Activated CD8-positive, alpha-beta memory T cell treated with anti-CD3 and anti-CD28 coated beads, Interleukin-2, amount 10 ng/mL, durations not matched to agents 7 days and 5 days (primary cell): ENCODE measurements around the gene CCDC141. TPM values are rescaled to one million over a fixed set of nuclear protein-coding genes. Genes with fewer than 3 reads are reported as not detected.

Experiments used
- ATAC-seq: fragments of 150-1000 bp; cut with Tn5 transposase; one replicate; pipeline ENCODE4 v1.10.0; 2021; ENCODE audit warnings: moderate library complexity
- CTCF ChIA-PET: fragments of 350-600 bp; sonication (Branson Sonifier 250); formaldehyde crosslinking; loops from one replicate; lab custom pipeline; 2021; ENCODE audit warnings: antibody characterized with exemption; lab: Charles Lee
- DNase-seq: peaks from one replicate; pipeline ENCODE4 v3.0.0-alpha.2; 2020
- H3K27ac Mint-ChIP-seq: one replicate; pipeline ENCODE4 v1.8.0; 2021; ENCODE audit warnings: mild to moderate bottlenecking, mixed read lengths
- H3K27me3 Mint-ChIP-seq: one replicate; pipeline ENCODE4 v1.8.0; 2021; ENCODE audit warnings: mixed read lengths
- H3K36me3 Mint-ChIP-seq: one replicate; pipeline ENCODE4 v1.8.0; 2021; ENCODE audit warnings: mild to moderate bottlenecking, mixed read lengths
- H3K4me1 Mint-ChIP-seq: one replicate; pipeline ENCODE4 v1.8.0; 2021; ENCODE audit warnings: mixed read lengths
- H3K4me3 Mint-ChIP-seq: one replicate; pipeline ENCODE4 v1.8.0; 2021; ENCODE audit warnings: mild to moderate bottlenecking, moderate library complexity, mixed read lengths
- H3K9me3 Mint-ChIP-seq: one replicate; pipeline ENCODE4 v1.8.0; 2022; ENCODE audit warnings: low read depth, mixed read lengths
- total RNA-seq, 2 experiments: library from RNA; stranded (reverse); gene quantifications; one replicate each; pipeline ENCODE4 v1.2.3, GENCODE V29; 2021

CCDC141 gene
- total RNA-seq, 2 experiments from 2014 or later: 8.8 to 12.5 TPM

DNA sequence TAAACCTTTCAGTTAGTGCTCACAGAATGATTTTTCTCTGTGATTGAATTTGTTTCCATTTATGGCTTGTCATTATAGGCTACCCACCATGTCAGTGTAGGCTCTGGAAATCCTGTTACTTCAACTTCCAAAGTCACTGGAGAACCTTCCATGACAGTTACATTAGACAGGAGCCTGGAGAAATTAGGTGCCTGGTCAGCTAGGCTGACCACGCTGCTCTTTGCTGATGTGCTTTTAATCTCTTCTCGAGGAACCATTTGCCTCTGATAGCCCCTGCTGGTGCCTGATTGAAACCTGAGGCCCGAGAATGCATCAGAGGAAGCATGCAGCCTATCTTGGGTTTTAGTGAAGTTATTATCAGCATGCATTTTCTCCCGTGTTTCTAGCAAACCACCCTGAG, 213.1 kb downstream of the CCDC141 start:
- DNase-seq: no peak
- no peaks in the 10 kb centered on the region for H3K9me3 Mint-ChIP-seq
- no peaks in the 10 kb centered on the region for H3K4me1 Mint-ChIP-seq
- no peaks in the 10 kb centered on the region for H3K36me3 Mint-ChIP-seq
- H3K27ac Mint-ChIP-seq: no peak overlapping the region
- no peak for ATAC-seq
- H3K4me3 Mint-ChIP-seq: no peak overlapping the region
- CTCF ChIA-PET: no interaction called here
- no peaks in the 10 kb centered on the region for H3K27me3 Mint-ChIP-seq

DNA sequence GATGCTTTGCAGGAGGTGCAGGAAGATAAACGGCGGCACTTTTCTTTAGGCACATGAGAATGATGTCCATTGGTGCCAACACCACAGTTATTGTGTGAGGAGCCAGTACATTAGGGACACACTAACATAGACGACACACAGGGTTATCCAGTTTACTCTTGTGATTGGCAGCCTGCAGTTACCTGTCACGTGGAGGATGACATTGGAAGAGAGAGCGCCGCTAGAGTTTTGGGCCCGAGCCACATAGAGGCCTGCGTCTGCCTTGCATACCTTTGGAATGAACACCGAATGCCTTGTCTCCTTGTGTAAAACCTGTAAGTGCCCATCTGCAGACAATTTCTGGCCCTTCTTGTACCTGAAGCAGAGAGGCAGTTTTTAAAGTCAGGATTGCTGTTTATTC, 215.9 kb downstream of the CCDC141 start:
- CTCF ChIA-PET: no interaction called here
- DNase-seq: no peak
- Mint-ChIP-seq H3K36me3 (no peaks in the 10 kb centered on the region), H3K27me3 (no peaks in the 10 kb centered on the region), H3K4me3 (no peak overlapping the region), H3K27ac (no peak overlapping the region), H3K9me3 (no peaks in the 10 kb centered on the region), H3K4me1 (peaks cover 2% of the 10 kb centered on the region)
- ATAC-seq: no peak

DNA sequence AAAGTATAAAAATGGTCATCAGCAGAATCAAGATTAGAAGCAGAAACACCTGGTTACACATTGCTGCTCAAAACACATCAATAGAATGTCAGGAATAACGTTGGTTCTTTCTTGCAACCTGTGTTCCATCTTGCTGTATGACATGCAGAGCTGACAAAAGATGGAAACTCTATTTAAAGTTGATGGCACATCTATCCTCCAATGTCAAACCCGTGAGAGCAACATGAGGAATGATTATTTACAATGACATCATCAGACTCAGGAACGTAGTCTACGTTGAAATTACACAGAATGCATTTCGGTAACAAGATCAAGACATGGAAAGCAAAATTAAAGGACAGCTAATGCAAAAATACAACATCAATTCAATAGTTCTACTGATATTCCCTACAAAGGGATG, 216.6 kb downstream of the CCDC141 start:
- H3K36me3 Mint-ChIP-seq: no peaks in the 10 kb centered on the region
- no peaks in the 10 kb centered on the region for H3K27me3 Mint-ChIP-seq
- CTCF ChIA-PET: no interaction called here
- no peak overlapping the region for H3K27ac Mint-ChIP-seq
- H3K4me3 Mint-ChIP-seq: no peak overlapping the region
- ATAC-seq (no peak), DNase-seq (no peak)
- peaks cover 3% of the 10 kb centered on the region for H3K4me1 Mint-ChIP-seq
- H3K9me3 Mint-ChIP-seq: no peaks in the 10 kb centered on the region

DNA sequence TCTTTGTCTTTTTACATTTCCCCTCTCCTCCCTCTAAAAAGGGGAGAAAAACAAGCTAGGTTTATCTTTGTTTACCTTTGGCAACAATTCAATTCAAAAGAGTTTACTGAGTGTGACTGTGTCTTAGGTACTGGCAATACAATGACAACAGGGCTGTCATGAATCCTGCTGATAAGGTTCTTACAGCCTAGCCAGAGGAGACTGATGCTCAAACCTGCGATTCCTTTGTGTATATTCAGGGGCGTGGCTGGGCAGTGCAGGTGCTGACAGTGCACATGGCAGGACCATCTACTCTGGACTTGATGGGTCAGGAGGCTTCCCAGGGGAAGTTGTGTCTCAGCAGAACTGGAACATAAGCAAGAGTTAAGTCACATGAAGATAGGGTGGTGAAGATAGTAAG, 219.5 kb downstream of the CCDC141 start:
- ATAC-seq (no peak), DNase-seq (no peak)
- CTCF ChIA-PET: interaction anchor here (1.2 kb wide), 1 partner anchor 26 kb away, joined by 3 read pairs; no protein-coding TSS in a partner anchor
- H3K27me3 Mint-ChIP-seq: no peaks in the 10 kb centered on the region
- peaks cover 3% of the 10 kb centered on the region for H3K4me1 Mint-ChIP-seq
- H3K4me3 Mint-ChIP-seq: no peak overlapping the region
- no peak overlapping the region for H3K27ac Mint-ChIP-seq
- H3K9me3 Mint-ChIP-seq: no peaks in the 10 kb centered on the region
- peaks cover 1% of the 10 kb centered on the region for H3K36me3 Mint-ChIP-seq

DNA sequence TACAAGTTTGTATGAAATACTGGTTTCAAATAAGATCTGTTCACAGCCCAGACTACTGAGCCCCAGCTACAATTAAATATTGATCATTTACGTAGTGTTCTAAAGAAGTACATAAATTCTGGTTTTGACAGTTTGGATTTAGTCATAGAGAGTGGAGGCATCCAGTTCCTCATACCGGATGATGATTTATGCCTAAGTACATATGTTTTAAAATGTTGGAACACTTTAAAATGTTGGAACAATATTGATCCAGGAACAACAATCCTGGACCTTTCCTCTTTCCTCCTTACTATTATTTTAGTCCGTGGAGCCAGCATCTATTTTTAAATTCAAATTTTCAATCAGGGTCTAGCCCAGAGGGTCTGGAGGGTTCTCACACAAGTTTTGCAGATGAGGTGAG, 220.0 kb downstream of the CCDC141 start:
- no peaks in the 10 kb centered on the region for H3K27me3 Mint-ChIP-seq
- no peaks in the 10 kb centered on the region for H3K9me3 Mint-ChIP-seq
- no peak overlapping the region for H3K4me3 Mint-ChIP-seq
- DNase-seq (no peak), ATAC-seq (no peak)
- peaks cover 1% of the 10 kb centered on the region for H3K36me3 Mint-ChIP-seq
- peaks cover 3% of the 10 kb centered on the region for H3K4me1 Mint-ChIP-seq
- no peak overlapping the region for H3K27ac Mint-ChIP-seq
- CTCF ChIA-PET: interaction anchor here (0.6 kb wide), 1 partner anchor 391 kb away, joined by 5 read pairs; no protein-coding TSS in a partner anchor

DNA sequence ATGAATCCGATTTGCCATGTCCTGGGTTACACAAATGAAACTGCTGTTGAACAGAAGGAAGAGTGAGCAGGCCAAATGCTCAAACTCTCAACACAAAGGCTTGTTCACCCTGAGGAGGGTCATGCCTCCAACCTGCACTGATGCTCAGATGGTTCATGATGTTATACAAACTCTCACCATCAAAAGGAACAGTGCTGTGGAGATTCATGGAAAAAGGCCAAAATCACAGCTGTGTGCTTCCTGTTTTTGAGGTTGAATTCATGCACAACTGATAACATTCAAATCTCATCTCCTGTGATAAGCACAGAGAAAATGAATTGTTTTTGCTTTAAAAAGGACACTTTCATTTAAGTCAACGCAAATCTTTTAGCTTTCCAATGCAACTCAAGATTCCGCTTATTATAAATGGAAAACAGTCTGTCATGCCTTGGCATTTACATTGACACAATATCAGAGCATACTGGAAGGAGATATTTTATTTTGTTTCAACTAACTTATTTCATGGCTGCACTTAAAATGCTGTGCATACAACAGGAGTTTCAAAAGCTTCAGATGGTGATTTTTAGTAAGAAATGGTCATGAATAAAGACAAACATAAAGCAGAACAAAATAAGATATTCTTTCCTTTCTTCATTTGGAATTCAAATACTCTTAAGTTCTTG, 220.5 kb downstream of the CCDC141 start:
- Mint-ChIP-seq H3K4me1 (peaks cover 3% of the 10 kb centered on the region), H3K9me3 (no peaks in the 10 kb centered on the region), H3K27ac (no peak overlapping the region), H3K36me3 (peaks cover 1% of the 10 kb centered on the region), H3K27me3 (no peaks in the 10 kb centered on the region), H3K4me3 (no peak overlapping the region)
- no peak for DNase-seq
- ATAC-seq: no peak
- CTCF ChIA-PET: interaction anchor here (0.6 kb wide), 1 partner anchor 392 kb away, joined by 5 read pairs; no protein-coding TSS in a partner anchor

DNA sequence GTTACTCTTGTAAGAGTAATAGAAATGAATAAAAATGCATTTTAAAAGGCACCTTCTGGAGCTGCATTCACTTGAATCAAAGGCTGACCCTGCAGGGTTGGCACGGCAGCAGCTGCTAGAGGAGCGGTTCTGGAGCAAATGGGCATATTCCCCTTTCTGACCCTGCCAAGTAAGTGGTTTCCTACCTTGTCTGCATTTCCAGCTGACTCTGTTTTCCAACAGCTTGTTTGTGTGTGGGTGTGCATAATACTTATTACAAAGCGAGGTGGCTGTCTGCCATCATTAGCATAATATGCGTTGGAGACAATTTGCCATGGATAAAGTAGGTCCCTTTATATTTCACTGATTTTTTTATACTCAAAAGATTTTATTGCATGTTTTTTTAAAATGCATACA, 221.5 kb downstream of the CCDC141 start:
- ATAC-seq: no peak
- H3K9me3 Mint-ChIP-seq: no peaks in the 10 kb centered on the region

DNA sequence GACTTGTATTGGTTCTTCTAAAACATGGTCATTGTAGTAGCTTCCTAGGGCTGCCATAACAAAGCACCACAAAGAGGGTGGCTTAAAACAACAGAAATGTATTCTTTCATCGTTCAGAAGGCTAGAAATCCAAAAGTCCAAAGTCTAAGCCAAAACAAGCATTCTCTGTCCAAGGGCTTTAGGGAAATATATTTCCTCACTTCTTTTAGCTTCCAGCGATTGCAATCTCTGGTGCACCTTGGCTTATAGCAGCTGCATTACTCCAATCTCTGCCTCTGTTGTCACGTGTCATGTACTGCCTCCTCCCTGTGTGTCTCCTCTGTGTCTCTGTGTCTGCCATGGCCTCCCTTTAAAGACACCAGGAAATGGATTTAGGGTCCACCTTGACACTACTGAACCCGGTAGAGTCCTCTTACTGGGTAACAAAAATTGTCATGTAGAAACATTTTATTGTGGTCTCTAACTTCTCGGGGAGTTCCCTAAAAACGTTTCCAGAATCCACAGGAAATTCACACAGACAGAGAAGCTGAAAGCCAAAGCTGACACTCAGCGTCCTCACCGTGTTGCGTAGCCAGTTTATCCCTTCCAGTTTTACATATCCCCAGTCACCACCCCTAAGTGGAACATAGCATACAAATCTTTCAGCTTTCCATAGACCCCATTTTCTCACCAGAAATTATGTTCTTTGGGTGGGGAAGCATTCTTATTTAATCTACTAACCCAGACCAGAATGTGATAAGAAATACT, 222.0 kb downstream of the CCDC141 start:
- no peaks in the 10 kb centered on the region for H3K9me3 Mint-ChIP-seq
- H3K27ac Mint-ChIP-seq: no peak overlapping the region
- CTCF ChIA-PET: no interaction called here
- no peak overlapping the region for H3K4me3 Mint-ChIP-seq
- ATAC-seq (no peak), DNase-seq (no peak)
- H3K36me3 Mint-ChIP-seq: peaks cover 1% of the 10 kb centered on the region
- H3K4me1 Mint-ChIP-seq: peaks cover 3% of the 10 kb centered on the region
- H3K27me3 Mint-ChIP-seq: no peaks in the 10 kb centered on the region

More for the DNA sequence above, 221.5 kb downstream of the CCDC141 start:
- Mint-ChIP-seq H3K36me3 (peaks cover 1% of the 10 kb centered on the region), H3K27ac (no peak overlapping the region), H3K27me3 (no peaks in the 10 kb centered on the region), H3K4me3 (no peak overlapping the region), H3K4me1 (peaks cover 3% of the 10 kb centered on the region)
- CTCF ChIA-PET: no interaction called here
- no peak for DNase-seq

DNA sequence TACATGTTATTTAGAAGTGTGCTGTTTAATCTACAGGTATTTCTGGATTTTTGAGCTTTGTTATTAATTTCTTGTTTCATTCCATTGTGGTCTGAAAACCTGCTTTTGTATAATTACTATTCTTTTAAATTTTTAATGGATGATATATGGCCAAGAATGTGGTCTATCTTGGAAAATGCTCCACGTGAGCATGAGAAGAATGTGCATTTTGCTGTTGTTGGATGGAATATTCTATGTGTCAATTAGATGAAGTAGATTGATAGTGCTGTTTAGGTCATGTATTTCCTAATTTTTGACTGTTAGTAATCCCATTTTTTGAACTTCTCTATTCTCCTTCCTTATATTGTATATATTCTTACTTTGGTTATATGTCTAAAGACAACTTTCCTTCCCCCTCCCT, 222.8 kb downstream of the CCDC141 start:
- DNase-seq: no peak
- H3K9me3 Mint-ChIP-seq: no peaks in the 10 kb centered on the region
- no peaks in the 10 kb centered on the region for H3K27me3 Mint-ChIP-seq
- H3K36me3 Mint-ChIP-seq: peaks cover 1% of the 10 kb centered on the region
- CTCF ChIA-PET: no interaction called here
- no peak overlapping the region for H3K27ac Mint-ChIP-seq
- peaks cover 3% of the 10 kb centered on the region for H3K4me1 Mint-ChIP-seq
- no peak for ATAC-seq
- no peak overlapping the region for H3K4me3 Mint-ChIP-seq

DNA sequence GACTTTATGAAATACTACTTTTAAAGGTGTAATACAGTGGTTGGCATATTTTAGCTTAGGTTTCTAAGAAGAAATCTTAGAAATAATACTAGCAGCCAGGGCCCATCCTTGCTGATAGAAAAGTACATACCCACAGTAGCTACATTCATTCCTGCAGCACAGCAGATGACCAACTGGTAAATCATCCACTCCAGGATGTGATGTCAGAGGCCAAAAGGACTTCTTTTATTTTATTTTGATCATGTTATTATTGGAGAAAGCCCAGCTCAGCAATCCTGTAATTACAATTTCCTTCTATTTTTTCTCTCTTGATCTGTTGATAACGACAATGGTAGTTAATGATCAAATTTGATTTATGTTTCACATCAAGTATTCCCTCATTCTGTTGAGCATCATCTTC, 224.8 kb downstream of the CCDC141 start:
- ATAC-seq: no peak
- H3K4me1 Mint-ChIP-seq: peaks cover 3% of the 10 kb centered on the region
- H3K27me3 Mint-ChIP-seq: no peaks in the 10 kb centered on the region
- no peak overlapping the region for H3K4me3 Mint-ChIP-seq
- H3K27ac Mint-ChIP-seq: no peak overlapping the region
- H3K9me3 Mint-ChIP-seq: no peaks in the 10 kb centered on the region
- CTCF ChIA-PET: no interaction called here
- H3K36me3 Mint-ChIP-seq: peaks cover 1% of the 10 kb centered on the region
- no peak for DNase-seq

DNA sequence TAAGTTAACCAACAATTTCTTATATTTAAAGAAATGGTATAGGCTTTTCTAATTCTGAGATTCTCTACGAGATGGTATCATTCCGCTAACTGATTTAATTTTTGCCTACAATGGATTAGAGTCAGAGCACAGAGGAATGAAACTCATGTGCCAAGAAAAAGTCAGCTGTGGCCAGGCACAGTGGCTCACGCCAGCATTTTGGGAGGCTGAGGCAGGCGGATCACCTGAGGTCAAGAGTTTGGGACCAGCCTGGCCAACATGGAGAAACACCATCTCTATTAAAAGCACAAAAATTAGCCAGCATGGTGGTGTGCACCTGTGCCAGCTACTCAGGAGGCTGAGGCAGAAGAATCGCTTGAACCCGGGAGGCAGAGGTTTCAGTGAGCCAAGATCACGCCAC, 225.8 kb downstream of the CCDC141 start:
- Mint-ChIP-seq H3K27me3 (peaks cover 2% of the 10 kb centered on the region), H3K4me3 (no peak overlapping the region), H3K9me3 (no peaks in the 10 kb centered on the region), H3K4me1 (peaks cover 6% of the 10 kb centered on the region), H3K27ac (no peak overlapping the region), H3K36me3 (peaks cover 1% of the 10 kb centered on the region)
- no peak for ATAC-seq
- CTCF ChIA-PET: interaction anchor here (0.7 kb wide), 1 partner anchor 32 kb away, joined by 3 read pairs; no protein-coding TSS in a partner anchor
- no peak for DNase-seq

DNA sequence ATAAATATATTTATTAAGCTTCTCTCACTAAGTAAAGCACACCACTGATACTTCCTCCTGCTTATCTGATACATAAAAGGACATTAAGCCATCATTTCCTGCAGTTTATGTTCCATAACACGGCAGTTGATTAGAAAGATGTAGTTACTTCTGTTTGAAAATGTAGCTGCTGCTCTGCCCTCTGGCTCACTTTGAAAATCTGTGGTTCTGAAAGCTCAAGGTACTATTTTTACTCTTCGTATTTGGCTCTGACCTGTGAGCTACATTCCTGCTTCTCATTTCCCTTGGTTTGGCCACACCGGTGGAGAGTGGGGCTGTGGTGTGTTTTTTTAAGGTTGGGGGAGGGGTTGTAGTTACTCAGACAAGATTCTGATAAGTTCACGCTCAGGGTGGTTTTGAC, 229.9 kb downstream of the CCDC141 start:
- Mint-ChIP-seq H3K36me3 (no peaks in the 10 kb centered on the region), H3K4me3 (no peak overlapping the region), H3K4me1 (peaks cover 8% of the 10 kb centered on the region), H3K27me3 (peaks cover 2% of the 10 kb centered on the region), H3K27ac (peak overlapping the region; percentile 9), H3K9me3 (no peaks in the 10 kb centered on the region)
- CTCF ChIA-PET: interaction anchor here (1.5 kb wide), 1 partner anchor 70 kb away, joined by 3 read pairs; no protein-coding TSS in a partner anchor
- DNase-seq: peak; percentile 47
- peak; percentile 39 for ATAC-seq

DNA sequence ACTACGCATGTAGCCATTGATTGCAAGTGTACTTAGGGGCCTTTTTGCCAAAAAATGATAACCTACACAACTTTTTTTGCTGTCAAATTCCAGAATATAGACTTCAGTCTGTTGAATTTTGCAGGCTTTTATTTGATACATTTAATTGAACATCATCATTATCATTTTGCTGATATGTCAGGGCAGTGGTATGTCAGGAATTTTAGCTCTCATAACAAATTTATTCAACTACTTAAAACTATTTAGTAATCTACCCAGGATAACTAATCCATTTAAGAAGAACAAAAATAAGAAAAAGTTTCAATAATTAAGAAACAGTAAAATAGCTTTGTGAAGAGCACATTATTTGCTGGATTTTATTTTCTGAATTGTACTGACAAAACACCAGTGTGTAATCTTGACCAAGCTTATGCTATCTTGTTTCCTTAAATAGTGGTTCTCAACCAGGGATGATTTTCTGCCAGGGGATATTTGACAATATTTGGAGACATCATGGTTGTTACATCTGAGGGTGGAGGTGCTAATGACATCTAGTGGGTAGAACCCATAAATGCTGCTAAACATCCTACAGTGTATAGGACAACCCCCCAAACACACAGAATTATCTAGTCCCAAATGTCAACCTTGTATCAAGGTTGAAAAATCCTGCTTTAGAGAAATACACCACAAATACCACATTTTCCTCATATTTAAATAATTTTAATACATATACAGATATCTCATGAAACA, 230.6 kb downstream of the CCDC141 start:
- Mint-ChIP-seq H3K4me3 (no peak overlapping the region), H3K27me3 (peaks cover 2% of the 10 kb centered on the region), H3K27ac (no peak overlapping the region), H3K9me3 (no peaks in the 10 kb centered on the region), H3K4me1 (peaks cover 8% of the 10 kb centered on the region), H3K36me3 (no peaks in the 10 kb centered on the region)
- CTCF ChIA-PET: interaction anchor here (1.5 kb wide), 1 partner anchor 71 kb away, joined by 3 read pairs; no protein-coding TSS in a partner anchor
- no peak for ATAC-seq
- DNase-seq: no peak
